NK-92 (cell line): Measurements from ENCODE around the gene PLCB2.

Experiments
- DNase-seq: peaks from one replicate; lab custom pipeline; 2025; ENCODE audit not compliant: unreplicated experiment; lab: John Stamatoyannopoulos, UW

The PLCB2 gene

DNA sequence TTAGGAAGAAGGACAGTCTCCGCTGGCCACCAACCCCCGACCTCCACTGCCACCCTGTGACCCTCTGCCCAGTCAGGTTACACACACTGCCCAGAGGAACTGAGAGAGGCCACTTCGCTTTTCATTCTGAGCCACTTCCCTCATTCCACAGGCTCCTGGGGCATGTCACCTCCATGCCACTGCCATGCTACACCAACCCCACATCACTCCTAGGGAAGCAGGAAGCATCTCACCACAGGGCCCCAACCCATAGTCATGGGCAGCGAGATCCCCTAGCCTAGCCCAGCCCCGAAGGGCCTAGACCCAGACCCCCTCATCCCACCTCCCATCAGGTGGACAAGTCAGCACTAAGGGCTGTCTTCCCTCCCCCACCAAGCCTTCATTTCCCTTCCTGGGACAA, 1.4 kb downstream of the PLCB2 start:
- no peak for DNase-seq

DNA sequence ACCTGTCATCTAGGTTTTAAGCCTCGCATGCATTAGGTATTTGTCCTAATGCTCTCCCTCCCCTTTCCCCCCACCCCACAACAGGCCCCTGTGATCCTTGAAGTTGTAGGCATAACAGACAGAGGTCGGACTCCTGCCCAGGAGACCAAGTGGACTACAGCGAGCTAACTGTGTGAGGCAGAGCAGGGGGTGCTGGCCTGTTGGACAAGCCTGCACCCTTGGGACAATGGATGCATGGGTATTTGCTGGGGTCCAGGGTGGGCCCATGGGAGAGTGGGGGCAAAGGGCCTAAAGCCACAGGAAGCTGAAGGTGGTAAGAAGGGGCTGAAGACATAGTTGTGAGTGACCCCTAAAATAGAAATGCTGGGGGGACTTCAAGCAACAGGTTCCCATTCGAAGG, 2.5 kb downstream of the PLCB2 start:
- DNase-seq, result no peak

DNA sequence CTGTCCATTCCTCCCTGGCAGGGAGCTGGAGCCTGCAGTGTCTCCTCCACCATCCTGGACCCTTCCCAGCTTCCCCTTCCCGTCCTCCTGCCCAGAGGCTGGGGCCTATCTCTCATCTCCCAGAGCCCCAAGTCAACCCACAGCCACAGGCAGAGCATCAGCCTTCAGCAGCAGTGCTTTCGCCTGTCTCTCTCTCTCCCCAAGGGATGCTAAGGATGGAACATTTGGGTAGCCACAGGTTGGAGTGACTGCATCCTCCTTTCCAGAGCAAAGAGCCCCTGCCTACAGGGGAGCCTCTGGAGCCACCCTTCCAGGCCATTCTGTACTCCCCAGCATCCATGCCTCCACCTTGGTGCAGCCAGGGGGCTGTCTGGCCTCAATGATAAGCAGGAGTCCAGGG, 4.2 kb downstream of the PLCB2 start:
- DNase-seq, result no peak

DNA sequence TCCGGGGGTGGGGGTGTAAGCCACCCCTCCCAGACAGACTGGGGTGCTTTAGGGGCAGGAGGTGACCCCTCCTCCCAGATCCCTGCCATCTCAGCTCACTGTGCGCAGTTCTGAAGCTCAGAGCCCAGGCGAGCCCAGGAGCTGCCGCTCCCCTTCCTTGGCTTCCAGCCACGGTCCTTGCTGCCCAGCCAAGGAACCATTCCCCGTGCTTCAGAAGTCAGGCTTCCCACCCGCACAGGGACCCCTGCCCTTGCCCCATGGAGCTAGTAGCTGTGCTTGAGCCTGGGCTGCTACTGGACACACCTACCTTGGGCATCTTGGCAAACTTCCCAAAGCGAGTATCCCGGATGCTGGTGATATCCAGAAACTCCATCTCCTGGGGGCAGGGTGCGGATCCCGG, 4.8 kb downstream of the PLCB2 start:
- DNase-seq, result no peak

GRCh38 chr15:40302288-40302886, 5.3 kb downstream of the PLCB2 start:
- no peak for DNase-seq

DNA sequence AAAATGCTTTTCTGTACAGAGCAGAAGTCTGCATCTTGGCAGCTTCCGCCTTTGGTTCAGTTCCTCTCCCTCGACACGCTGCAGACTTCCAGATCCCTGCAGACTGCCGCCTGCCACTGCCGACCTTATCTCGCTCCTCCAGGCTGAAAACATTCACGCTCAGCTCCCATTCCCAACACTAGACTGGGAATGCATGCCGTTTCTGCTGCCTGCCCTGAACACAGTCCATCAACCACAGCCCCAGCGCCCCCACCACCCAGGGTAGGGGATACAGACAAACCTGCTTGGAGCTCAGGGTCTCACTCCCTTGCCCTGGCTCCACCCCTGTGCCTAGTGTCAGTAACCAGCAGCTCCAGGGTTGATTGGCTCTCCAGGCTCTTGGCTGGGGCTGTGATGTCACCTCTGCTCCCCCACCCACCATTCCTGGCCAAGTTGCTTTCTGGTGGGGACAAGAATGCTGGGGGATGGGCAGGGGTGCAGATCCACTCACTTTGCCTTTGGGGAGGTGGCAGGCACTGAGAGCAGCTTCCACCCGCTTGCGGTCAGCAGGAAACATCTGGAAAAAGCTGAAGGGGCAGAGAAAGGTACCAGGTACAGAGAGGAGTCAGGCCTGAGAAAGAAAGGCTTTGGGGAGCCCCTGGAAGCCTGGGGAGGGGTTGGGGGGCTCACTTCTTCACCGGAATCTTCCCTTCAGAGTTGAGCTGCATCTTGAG, 6.1 kb downstream of the PLCB2 start:
- DNase-seq, result no peak

GRCh38 chr15:40300771-40301170, 7.0 kb downstream of the PLCB2 start:
- no peak for DNase-seq

GRCh38 chr15:40300367-40300766, 7.4 kb downstream of the PLCB2 start:
- no peak for DNase-seq

DNA sequence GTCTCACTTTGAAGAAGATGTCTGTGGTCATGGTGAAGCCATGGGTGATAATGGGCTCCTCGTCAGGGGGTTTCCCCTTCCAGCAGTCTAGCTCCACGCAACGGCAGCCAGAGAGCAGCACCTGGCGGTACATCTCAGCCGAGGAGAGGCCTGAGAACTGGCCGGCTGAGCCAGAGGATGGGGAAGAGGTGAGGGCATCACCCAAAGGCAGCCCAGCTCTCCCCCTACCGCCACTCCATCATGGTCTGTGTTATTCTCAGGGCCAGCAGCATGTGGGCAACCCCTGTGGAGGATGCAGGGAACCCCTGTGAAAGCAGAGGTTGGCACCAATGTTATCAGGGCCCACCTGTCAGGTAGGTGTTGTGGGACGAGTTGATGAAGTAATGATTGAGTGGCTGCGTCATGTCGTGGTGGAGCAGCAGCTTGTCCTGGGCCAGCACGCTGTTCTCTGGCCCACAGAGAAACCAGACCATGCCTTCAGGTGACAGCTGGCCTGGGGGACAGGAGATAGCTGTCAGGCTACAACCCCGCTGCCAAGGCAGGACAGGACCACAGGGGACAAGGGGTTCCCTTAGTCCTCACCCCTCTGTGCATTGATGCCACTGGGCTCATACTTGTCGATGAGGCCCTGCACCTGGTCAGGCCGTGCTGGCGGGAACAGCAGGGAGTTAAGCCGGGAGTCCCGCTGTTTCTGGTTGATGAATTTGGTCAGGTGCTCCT, 9.4 kb downstream of the PLCB2 start:
- DNase-seq, result no peak

- DNase-seq, result no peak
Measured at GRCh38 chr15:40297356-40297755, 10.4 kb downstream of the PLCB2 start.

DNA sequence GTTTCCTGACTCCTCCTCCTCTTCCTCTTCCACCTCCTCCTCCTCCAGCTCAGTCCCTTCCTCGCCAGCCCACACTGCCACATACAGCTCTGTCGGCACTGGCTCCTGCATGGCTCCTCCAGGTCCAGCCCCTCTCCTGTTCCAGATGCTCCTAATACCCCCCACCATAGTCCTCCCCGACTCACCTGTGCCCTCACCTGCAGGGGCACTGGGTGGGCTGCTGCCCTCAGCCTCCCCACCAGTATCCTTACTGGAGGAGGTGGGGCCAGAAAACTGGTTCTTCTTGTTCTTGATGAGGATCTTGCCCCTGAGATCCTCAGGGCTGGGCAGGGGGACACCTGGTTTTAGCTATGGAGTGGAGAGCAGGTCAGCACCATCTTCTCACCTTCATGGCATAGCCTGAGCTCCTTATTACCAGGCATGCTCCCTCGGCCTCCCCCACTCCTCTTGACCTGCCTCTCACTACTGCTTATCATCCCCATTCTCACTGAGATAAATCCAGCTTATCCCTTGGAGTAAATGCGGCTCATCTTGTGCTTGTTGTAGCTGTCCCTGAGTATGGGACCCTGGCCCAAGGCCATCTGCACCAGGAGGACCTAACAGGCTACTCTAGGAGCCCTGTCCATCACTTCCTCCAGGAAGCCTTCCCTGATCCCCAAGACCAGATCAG, 11.0 kb downstream of the PLCB2 start:
- DNase-seq, result no peak

GRCh38 chr15:40295877-40296560, 11.7 kb downstream of the PLCB2 start:
- DNase-seq, result no peak

- no peak for DNase-seq
Measured at GRCh38 chr15:40295297-40295696, 12.4 kb downstream of the PLCB2 start.

GRCh38 chr15:40293905-40294895, 13.5 kb downstream of the PLCB2 start:
- no peak for DNase-seq

GRCh38 chr15:40293006-40293405, 14.7 kb downstream of the PLCB2 start:
- no peak for DNase-seq

DNA sequence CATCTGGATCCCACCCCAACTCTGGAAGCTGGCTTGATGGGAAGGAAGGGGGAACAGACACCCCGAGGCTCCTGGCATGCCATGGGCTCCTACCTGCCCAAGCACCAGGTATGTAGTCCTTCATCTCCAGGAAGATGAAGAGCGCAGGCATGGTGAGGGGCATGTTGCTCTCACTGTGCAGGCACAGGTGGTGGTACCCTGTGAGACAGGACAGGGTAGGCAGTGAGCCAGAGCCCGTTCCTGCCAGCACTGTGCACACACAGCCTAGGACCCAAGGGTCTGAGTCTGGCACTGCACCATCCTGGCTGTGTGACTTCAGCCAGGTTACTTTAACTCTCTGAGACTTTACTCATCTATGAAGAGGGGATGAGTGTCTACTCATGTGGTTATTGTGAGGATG, 15.5 kb downstream of the PLCB2 start:
- DNase-seq, result no peak

- no peak for DNase-seq
Measured at GRCh38 chr15:40290918-40291574, 16.7 kb downstream of the PLCB2 start.

GRCh38 chr15:40290545-40290917, 17.2 kb downstream of the PLCB2 start:
- no peak for DNase-seq

GRCh38 chr15:40289140-40289775, 18.5 kb downstream of the PLCB2 start:
- DNase-seq, result no peak
